ENCODE data around the gene HCN4. TPM values are rescaled to one million over a fixed set of nuclear protein-coding genes. Genes with fewer than 3 reads are reported as not detected.

The HCN4 gene
- total and polyA plus RNA-seq, 2 donors (not counting 1 experiment from before 2014, with no cell fraction given), result not detected

DNA sequence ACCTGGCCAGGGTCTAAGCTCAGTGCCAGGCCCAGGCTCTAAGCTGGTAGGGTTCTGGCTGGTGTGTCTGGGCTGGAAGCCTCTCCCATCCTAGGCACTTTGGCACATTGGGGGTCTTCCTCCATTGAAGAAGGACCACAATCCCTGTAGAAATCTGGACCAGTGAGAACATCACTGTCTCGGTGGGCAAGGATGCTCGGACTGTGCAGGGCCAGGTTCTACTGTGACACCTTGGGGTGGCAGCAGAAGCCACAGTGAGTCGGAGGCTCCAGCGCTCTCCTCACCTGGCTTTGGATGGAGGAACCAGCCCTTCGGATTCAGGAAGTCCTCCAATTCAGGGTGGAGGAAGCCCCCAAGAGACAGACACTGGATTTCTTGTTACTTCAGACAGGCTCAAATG is 17.5 kb upstream of the HCN4 start:
- H3K79me2 ChIP-seq (ENCODE audit: control insufficient read depth, insufficient read depth, low read length), result no peaks in the 10 kb centered on the region
- TF ChIP-seq, protein P1, sequence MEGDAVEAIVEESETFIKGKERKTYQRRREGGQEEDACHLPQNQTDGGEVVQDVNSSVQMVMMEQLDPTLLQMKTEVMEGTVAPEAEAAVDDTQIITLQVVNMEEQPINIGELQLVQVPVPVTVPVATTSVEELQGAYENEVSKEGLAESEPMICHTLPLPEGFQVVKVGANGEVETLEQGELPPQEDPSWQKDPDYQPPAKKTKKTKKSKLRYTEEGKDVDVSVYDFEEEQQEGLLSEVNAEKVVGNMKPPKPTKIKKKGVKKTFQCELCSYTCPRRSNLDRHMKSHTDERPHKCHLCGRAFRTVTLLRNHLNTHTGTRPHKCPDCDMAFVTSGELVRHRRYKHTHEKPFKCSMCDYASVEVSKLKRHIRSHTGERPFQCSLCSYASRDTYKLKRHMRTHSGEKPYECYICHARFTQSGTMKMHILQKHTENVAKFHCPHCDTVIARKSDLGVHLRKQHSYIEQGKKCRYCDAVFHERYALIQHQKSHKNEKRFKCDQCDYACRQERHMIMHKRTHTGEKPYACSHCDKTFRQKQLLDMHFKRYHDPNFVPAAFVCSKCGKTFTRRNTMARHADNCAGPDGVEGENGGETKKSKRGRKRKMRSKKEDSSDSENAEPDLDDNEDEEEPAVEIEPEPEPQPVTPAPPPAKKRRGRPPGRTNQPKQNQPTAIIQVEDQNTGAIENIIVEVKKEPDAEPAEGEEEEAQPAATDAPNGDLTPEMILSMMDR (conservative IDR thresholded peaks at IDR 0.05 in 1 of 2, IDR thresholded peaks at IDR 0.05 in 1 of 2; ENCODE audit: low read depth in 1 of 2, low read length in 2 of 2), result no peak
- no peak for TF ChIP-seq EZH2 (IDR thresholded peaks at IDR 0.05; ENCODE audit: low read length, missing control alignments)
- no peaks in the 10 kb centered on the region for H3K36me3 ChIP-seq (ENCODE audit: control insufficient read depth, insufficient read depth, low read length)
- no peaks in the 10 kb centered on the region for H3K9me3 ChIP-seq (ENCODE audit: control insufficient read depth, insufficient read depth, low read depth, low read length)
- no peak overlapping the region for H3K4me2 ChIP-seq (ENCODE audit: extremely low read depth, insufficient read depth, low read length)
- H3K4me1 ChIP-seq (ENCODE audit: control insufficient read depth, extremely low read depth, insufficient read depth, low read length), result peaks cover 3% of the 10 kb centered on the region
- DNase-seq (ENCODE audit: low read depth in 2 of 2), result no peak
- H2AFZ ChIP-seq (ENCODE audit: low read length), result no peak overlapping the region
- no peak overlapping the region for H3K4me3 ChIP-seq (replicated peaks in 1 of 4; ENCODE audit: control extremely low read depth in 1 of 4, insufficient read depth in 1 of 4, low read depth in 3 of 4, low read length in 4 of 4)
- H3K27ac ChIP-seq (ENCODE audit: insufficient read depth, low read length), result no peak overlapping the region
- no peaks in the 10 kb centered on the region for H4K20me1 ChIP-seq (ENCODE audit: control insufficient read depth, extremely low read depth, insufficient read depth, low read length)
- no peak overlapping the region for H3K9ac ChIP-seq (ENCODE audit: insufficient read depth, low read length)
- H3K27me3 ChIP-seq (ENCODE audit: control insufficient read depth, insufficient read depth, low read length), result peaks cover 2% of the 10 kb centered on the region

DNA sequence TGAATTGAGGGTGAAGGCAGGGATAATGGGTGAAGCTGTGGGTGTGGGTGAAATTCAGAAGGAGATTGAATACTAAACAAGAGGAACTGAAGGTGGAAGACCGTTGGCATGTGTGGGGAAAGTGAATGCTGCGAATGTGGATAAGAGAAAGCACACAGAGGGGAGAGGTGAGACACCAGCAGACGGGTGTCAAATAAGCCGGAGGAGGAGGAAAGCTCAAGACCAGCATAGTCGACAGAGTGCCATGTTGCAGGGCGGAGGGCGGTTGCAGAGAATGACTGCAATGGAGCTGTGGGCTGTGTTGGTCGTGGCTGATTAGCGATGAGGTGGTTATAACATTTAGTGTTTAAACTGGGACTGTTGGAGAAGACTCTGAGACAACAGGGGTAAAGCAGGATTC is 16.4 kb upstream of the HCN4 start:
- TF ChIP-seq, protein P1 (conservative IDR thresholded peaks at IDR 0.05 in 1 of 2, IDR thresholded peaks at IDR 0.05 in 1 of 2; ENCODE audit: low read depth in 1 of 2, low read length in 2 of 2), result no peak
- TF ChIP-seq EZH2 (IDR thresholded peaks at IDR 0.05; ENCODE audit: low read length, missing control alignments), result no peak
- Histone ChIP-seq H3K36me3 (ENCODE audit: control insufficient read depth, insufficient read depth, low read length) (no peaks in the 10 kb centered on the region), H3K9me3 (ENCODE audit: control insufficient read depth, insufficient read depth, low read depth, low read length) (no peaks in the 10 kb centered on the region), H3K9ac (ENCODE audit: insufficient read depth, low read length) (no peak overlapping the region), H3K79me2 (ENCODE audit: control insufficient read depth, insufficient read depth, low read length) (no peaks in the 10 kb centered on the region), H3K4me2 (ENCODE audit: extremely low read depth, insufficient read depth, low read length) (no peak overlapping the region), H3K4me3 (replicated peaks in 1 of 4; ENCODE audit: control extremely low read depth in 1 of 4, insufficient read depth in 1 of 4, low read depth in 3 of 4, low read length in 4 of 4) (no peak overlapping the region), H2AFZ (ENCODE audit: low read length) (no peak overlapping the region), H3K27ac (ENCODE audit: insufficient read depth, low read length) (no peak overlapping the region), H3K4me1 (ENCODE audit: control insufficient read depth, extremely low read depth, insufficient read depth, low read length) (peaks cover 3% of the 10 kb centered on the region), H4K20me1 (ENCODE audit: control insufficient read depth, extremely low read depth, insufficient read depth, low read length) (no peaks in the 10 kb centered on the region), H3K27me3 (ENCODE audit: control insufficient read depth, insufficient read depth, low read length) (peaks cover 2% of the 10 kb centered on the region)
- DNase-seq (ENCODE audit: low read depth in 2 of 2), result no peak

DNA sequence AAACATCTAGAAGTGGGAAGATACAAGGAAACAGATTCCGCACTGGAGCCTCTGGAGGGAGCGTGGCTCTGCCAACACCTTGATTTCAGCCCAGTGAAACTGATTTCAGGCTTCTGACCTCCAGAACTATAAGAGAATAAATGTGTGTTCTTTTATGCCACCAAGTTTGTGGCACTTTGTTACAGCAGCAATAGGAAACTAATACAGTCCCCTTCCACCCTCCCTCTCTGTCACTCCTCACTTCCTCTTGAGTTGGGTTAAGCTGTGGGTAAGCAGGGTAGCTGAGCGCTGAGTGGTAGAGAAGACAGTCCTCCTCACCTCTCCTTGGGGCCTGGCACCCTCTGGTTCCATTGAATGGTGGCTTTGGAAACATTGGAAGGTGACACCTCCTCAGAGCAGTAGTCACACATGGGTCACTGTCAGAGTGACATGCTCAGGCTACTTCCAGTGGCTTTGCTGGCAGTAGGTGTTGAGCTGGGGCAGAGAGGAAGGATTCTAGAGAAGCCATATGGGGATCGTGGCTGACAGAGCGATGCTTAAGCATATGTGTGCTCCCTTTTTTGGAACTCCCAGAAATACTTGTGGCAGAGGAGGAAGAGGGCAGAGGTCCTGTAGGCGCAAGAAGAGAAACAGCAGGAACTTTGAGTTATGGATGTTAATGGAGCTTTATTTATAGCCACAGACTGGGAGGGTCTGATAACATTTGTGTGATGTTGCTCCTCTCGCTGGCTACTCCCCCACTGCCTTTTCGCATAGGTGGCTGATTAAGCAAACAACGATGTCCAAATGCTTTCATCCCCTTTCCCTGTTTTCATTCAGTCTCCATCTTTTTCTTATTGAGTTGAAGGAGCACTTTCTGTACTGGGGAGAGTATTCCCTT is 14.8 kb upstream of the HCN4 start:
- H3K4me3 ChIP-seq (replicated peaks in 1 of 4; ENCODE audit: control extremely low read depth in 1 of 4, insufficient read depth in 1 of 4, low read depth in 3 of 4, low read length in 4 of 4), result no peak overlapping the region
- TF ChIP-seq EZH2 (IDR thresholded peaks at IDR 0.05; ENCODE audit: low read length, missing control alignments), result no peak

More for the DNA sequence above, 14.8 kb upstream of the HCN4 start:
- Histone ChIP-seq H3K79me2 (ENCODE audit: control insufficient read depth, insufficient read depth, low read length) (no peaks in the 10 kb centered on the region), H3K4me2 (ENCODE audit: extremely low read depth, insufficient read depth, low read length) (no peak overlapping the region), H3K27ac (ENCODE audit: insufficient read depth, low read length) (no peak overlapping the region), H3K9ac (ENCODE audit: insufficient read depth, low read length) (no peak overlapping the region), H3K27me3 (ENCODE audit: control insufficient read depth, insufficient read depth, low read length) (peaks cover 2% of the 10 kb centered on the region), H3K36me3 (ENCODE audit: control insufficient read depth, insufficient read depth, low read length) (no peaks in the 10 kb centered on the region), H3K4me1 (ENCODE audit: control insufficient read depth, extremely low read depth, insufficient read depth, low read length) (peaks cover 2% of the 10 kb centered on the region), H4K20me1 (ENCODE audit: control insufficient read depth, extremely low read depth, insufficient read depth, low read length) (no peaks in the 10 kb centered on the region), H3K9me3 (ENCODE audit: control insufficient read depth, insufficient read depth, low read depth, low read length) (no peaks in the 10 kb centered on the region), H2AFZ (ENCODE audit: low read length) (no peak overlapping the region)
- DNase-seq (ENCODE audit: low read depth in 2 of 2), result no peak
